ENCODE data around the gene PRDM16.

DNA sequence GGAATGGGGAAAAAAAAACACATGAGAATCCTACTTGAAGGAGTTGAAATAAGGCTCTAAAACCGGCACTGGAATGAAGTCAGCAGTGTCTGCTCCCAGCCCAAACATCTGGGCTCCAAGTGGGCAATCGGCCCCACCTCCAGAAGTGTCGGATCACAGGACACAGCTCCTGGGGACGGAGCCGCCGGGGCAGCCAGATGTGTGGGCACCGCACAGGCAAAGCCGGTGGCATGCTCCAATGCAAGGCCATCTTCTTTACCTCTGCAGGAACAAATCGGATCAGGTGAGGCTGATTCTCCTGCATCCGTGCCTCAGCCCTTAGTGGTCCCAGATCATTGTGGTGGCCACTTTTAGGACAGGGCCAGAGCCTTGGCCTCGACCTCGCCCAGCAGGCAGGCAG, 156.7 kb downstream of the PRDM16 start:
- TF ChIP-seq, protein P1, sequence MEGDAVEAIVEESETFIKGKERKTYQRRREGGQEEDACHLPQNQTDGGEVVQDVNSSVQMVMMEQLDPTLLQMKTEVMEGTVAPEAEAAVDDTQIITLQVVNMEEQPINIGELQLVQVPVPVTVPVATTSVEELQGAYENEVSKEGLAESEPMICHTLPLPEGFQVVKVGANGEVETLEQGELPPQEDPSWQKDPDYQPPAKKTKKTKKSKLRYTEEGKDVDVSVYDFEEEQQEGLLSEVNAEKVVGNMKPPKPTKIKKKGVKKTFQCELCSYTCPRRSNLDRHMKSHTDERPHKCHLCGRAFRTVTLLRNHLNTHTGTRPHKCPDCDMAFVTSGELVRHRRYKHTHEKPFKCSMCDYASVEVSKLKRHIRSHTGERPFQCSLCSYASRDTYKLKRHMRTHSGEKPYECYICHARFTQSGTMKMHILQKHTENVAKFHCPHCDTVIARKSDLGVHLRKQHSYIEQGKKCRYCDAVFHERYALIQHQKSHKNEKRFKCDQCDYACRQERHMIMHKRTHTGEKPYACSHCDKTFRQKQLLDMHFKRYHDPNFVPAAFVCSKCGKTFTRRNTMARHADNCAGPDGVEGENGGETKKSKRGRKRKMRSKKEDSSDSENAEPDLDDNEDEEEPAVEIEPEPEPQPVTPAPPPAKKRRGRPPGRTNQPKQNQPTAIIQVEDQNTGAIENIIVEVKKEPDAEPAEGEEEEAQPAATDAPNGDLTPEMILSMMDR (IDR thresholded peaks at IDR 0.05), result no peak
- TF ChIP-seq POLR2A (IDR thresholded peaks at IDR 0.05), result no peak
